ENCODE results near the gene LRRC34.

LRRC34 gene

DNA sequence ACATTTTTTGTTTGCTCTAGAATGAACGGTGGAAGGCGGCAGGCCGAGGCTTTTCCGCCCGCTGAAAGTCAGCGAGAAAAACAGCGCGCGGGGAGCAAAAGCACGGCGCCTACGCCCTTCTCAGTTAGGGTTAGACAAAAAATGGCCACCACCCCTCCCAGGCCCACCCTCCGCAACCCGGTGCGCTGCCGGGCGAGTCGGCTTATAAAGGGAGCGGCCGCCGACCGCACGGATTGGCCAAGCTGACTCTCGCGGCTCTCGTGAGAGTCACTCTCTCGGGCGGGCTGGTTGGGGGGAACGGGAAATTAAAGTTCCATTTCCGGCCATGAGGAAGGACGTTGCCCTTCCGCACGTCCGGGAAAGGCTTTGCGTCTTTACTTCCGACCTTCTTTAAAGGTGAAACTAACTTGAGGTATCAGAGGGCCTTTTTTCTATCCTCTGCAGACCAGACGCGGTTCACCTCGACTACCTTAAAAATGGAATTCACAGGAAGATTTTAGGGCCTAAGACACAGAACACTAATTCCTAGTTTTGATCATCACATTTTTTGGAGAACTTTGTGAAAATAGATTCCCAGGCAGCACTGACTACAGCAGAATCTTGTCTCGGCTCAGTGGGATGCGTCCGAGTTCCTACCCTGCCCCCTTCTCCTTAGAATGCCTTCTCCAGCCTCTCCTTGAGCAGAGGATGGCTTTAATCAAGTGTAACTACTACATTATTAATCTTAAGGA lies 47.7 kb downstream of the LRRC34 start, which contains the start of gene TERC:
TERC (minus strand) TSS at position 179 of the 731 bp plus-strand sequence.
- DNase-seq = peak; percentile 93

DNA sequence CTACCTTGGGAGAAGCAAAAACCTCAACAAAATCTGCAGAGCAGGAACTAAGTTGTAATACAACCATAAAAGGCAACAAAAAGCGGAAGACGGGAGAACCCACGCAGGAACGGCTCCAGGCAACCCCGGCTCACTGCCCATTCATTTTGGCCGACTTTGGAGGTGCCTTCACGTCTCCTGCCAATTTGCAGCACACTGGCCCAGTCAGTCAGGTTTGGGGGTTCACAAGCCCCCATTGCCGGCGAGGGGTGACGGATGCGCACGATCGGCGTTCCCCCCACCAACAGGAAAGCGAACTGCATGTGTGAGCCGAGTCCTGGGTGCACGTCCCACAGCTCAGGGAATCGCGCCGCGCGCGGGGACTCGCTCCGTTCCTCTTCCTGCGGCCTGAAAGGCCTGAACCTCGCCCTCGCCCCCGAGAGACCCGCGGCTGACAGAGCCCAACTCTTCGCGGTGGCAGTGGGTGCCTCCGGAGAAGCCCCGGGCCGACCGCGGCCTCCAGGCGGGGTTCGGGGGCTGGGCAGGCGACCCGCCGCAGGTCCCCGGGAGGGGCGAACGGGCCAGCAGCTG lies 48.3 kb downstream of the LRRC34 start:
- peak; percentile 48 for DNase-seq

DNA sequence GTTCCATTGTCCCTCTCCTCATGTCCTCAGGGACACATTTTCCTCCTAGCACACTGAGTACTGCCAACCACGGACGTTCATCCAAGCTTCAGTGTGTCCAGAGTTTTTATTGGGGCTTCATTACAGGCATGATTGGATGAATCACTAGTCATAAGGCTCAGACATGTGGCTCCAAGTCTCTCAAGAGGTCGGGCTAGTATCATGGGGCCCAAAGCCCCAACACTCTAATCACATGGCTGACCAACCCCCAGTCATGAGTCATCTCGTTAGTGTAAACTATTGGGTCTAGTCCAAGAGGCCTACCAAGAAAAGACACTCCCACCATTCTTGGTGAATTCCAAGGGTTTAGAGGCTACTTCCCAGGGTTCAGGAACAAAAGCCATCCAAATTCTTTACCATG lies 52.2 kb downstream of the LRRC34 start:
- DNase-seq = peak; percentile 25

DNA sequence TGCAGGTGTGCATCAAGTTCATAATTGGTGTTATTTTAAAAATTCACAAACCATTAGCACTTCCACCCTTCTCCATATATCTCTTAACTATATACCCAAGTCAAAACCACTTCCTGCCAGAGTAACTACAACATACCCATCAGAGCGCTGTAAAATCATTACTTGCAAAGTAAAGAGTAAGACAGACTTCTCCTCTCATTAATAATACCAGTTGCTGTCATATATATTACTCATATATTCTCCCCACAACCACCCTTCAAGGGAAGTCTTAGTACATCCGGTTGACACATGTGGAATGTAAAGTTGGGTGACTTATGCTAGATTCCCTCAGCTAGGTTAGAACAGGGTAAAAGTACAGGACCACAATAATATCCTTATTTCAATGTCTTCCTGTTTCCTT lies 53.4 kb downstream of the LRRC34 start:
- DNase-seq = peak; percentile 65

DNA sequence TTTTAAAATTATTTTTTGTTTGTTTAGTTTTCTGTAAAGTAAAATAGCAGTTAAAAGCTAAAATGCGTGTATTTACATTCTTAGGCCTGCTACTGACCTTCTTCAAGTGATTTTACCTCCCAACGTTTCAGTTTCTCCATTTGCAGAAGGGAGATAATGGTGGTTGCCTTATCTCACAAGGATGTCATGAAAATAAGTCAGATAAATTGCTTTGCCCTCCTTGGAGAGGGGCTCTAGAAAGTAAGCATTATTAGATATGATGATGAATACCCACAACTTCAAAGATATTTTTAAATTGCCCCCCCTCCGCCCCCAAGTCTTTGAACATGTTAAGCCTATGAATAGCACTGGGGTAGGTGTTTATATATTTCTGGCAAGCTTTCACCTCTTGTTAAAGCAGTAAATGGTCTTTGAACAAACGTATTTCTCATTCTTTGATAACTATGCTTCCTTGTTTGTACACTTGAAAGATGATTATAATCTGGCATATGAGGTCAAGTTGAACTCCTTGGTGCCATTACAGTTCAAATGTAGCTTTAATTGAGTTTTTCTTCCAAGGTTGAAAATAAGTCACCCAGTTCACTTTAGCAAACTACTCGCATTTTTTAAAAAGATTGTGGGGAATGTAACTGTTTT lies 54.2 kb downstream of the LRRC34 start:
- DNase-seq = no peak

DNA sequence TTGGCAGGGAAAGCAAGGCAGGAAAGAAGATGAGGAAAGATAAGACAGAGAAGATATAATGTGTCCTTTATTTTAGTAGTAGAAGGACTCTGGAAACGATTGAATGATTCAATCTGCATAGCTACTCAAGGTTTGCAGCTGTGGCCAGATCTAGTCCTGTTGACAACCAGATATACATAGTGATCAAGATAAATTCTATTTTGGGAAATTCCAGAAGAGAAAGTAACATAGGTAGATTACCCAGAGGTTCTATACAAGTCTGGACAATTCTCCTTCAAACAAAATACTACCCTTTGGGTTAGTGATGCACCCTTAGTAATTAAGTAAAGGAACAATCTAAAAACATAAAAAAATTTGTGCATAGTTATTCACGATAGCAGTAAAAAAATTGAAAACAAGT lies 57.2 kb downstream of the LRRC34 start:
- no peak for DNase-seq

DNA sequence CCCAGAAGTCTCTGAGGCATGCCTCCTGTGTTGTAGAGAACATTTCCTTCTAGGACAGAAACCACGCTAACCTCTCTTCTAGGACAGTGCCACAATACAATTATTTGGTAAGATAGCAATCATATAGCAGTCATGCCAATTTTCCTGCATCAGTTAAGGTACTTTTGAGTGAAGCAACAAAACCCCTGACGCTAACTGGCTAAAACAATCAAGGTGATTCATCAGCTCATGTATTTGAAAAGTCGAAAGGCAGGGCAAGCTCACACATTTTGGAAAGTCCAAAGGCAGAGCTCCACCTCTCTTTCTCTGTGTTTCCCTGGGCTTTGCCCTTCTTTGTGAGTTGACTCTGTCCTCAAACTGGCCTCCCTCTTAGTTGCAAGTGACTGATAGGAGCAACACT lies 58.0 kb downstream of the LRRC34 start:
- DNase-seq = no peak

DNA sequence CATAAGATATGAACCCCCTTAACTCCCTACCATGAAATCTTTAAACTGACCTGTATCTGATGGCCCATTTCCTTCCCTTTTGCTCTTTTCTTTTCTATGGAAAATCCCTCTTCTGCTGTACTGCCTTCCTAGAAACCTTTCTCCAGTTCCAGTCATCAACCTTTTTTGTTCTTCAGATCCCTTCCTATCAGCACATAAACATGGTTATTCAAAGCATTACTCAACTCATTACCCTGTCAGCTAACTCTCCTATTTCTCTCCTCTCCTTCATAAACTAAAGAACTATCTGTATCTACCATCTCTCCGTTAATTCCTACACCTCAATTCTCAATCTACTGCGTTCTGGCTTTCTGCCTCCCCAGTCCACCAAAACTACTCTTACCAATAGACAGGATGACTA lies 60.8 kb downstream of the LRRC34 start:
- DNase-seq = no peak

DNA sequence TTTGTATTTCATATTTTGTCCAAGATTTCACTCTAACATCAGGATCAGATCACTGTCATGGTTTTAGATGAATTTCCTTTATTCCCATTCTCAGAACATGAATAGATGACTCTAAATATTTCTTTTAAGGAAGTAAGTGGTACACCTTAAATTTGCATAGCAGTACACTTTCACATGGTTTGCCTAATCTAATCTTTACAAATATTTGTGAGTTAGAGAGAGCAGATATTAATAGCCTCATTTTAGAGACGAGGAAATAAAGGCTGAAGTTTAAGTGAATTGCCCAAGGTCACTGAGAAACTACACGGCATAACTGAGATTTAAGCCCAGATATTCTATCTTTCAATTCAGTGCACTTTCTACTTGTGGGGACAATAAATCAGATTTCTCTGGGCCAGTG lies 62.0 kb downstream of the LRRC34 start:
- no peak for DNase-seq

DNA sequence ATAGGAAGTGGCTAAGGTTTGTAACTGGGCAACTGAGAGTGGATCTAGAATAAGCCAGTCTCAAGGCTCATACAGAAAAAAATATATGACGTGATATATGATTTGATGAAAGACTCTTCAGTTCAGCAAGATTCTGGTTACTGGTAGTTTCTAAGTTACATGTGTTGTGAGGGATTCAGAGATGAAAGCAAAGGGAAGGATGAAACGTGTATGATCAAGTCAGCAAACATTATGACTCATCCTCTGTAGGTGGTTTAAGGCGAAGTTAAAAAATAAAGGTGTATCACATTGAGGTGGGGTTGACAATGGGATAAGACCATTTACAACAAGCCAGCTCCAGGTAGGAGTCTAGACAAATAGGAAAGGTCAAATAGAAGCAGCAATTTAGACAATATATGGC lies 64.0 kb downstream of the LRRC34 start:
- no peak for DNase-seq

DNA sequence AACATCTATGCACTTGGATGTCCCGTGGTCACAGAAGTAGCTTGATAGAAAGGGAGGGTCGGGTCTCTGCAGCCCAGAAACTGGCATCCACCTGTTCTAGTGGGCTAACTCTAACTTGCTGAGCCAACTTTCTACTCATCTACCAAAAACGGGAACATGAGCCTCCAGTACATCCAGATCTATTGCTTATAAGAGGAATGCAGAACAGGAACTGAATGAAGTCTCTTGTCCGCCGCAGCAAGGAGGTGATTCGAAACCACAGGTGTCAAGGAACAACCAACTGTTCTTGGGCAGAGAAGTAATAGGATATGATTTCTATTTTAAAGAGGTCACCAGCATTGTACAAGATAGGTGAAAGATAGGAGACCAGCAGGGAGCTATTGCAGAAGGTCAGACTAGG lies 65.8 kb downstream of the LRRC34 start:
- DNase-seq = no peak

DNA sequence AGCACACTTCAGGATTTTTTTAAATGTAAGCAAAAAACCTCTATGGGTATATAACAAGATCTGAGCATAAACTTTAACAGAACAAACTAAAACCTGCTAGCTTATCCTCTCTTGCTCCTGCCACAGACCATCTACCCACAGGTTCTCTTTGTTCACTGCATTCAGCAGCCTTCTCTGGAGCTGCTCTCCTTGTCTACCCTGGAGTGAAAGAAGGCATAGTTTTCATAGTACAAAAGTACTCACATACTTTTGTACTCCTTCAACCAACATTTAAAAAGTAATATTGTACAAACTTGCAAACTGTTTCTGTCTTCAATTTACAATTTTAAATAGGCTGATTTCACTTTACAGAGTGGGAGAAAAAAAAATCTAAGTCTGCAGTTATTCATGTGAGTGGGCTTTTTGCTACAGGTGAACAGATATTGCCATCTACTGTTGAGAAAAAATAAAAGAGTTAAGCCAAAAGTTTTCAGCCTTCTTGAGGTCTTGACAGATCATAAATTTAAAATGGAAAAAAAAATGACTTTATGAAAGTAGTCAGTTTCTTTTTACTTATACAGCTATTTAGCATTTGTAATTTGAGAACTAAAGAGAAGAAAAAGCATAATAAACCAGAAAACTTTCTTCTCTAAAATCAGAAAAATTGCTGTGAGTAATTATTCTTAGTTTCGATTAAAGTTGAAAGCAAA lies 68.2 kb downstream of the LRRC34 start:
- DNase-seq = peak; percentile 15

Measured in fibroblast of skin of scalp (primary cell).